22Rv1 (cell line): ENCODE results near the gene TALDO1.

ENCODE experiments used
- ZFX ChIP-seq: fragments of 450-650 bp; IDR thresholded peaks from 2 replicates; pipeline ENCODE4 v1.6.1; 2017; ENCODE audit warnings: antibody characterized with exemption, borderline replicate concordance
- TF ChIP-seq, protein P1 (sequence below): fragments of 450-650 bp; IDR thresholded peaks from 2 replicates; pipeline ENCODE4 v1.5.1; 2017; ENCODE audit warnings: mild to moderate bottlenecking

GRCh38 chr11:724049-724777, 23.1 kb upstream of the TALDO1 start:
- TF ChIP-seq, protein P1, sequence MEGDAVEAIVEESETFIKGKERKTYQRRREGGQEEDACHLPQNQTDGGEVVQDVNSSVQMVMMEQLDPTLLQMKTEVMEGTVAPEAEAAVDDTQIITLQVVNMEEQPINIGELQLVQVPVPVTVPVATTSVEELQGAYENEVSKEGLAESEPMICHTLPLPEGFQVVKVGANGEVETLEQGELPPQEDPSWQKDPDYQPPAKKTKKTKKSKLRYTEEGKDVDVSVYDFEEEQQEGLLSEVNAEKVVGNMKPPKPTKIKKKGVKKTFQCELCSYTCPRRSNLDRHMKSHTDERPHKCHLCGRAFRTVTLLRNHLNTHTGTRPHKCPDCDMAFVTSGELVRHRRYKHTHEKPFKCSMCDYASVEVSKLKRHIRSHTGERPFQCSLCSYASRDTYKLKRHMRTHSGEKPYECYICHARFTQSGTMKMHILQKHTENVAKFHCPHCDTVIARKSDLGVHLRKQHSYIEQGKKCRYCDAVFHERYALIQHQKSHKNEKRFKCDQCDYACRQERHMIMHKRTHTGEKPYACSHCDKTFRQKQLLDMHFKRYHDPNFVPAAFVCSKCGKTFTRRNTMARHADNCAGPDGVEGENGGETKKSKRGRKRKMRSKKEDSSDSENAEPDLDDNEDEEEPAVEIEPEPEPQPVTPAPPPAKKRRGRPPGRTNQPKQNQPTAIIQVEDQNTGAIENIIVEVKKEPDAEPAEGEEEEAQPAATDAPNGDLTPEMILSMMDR, result no peak
- no peak for TF ChIP-seq ZFX
